ENCODE data around the gene TBX4. TPM values are rescaled to one million over a fixed set of nuclear protein-coding genes. Genes with fewer than 3 reads are reported as not detected.

The TBX4 gene
- total and polyA plus RNA-seq, 4 donors, result not detected

GRCh38 chr17:61464130-61464842 is 12.1 kb downstream of the TBX4 start (continued):
- no peak for TF ChIP-seq EGR1 (IDR thresholded peaks at IDR 0.05; ENCODE audit: low read depth in 2 of 2)

DNA sequence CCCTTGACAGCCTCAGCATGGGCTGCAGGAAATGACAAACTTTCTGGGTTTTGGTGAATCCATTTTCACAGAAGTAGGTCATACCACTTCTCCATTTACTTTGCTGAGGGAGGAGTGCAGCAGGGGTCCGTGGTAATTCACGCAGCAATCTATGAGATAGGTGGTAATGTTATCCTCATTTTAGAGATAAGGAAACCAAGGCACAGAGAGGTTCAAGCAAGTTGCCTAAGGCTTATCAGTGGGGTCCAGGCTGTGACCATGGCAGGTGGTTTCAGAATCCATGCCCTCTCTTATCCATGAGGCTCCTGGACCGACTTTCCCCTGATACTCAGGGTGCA is 12.6 kb downstream of the TBX4 start:
- Histone ChIP-seq H3K4me3 (ENCODE audit: low read depth in 1 of 3, low read length in 3 of 3) (no peak overlapping the region), H3K4me1 (ENCODE audit: control insufficient read depth in 4 of 4, insufficient read depth in 4 of 4, low read length in 3 of 4) (peaks cover 0 to 6% (median 2%) of the 10 kb centered on the region in 4 donors), H3K9me3 (ENCODE audit: control insufficient read depth in 4 of 4, low read length in 3 of 4) (peaks cover 0 to 4% (median 2%) of the 10 kb centered on the region in 4 donors), H3K27ac (ENCODE audit: low read depth in 1 of 2, low read length in 2 of 2) (no peak overlapping the region), H3K9ac (ENCODE audit: low read depth in 1 of 2, low read length in 2 of 2) (no peak overlapping the region), H3K36me3 (ENCODE audit: control insufficient read depth in 4 of 4, insufficient read depth in 3 of 4, low read depth in 1 of 4, low read length in 3 of 4) (no peaks in the 10 kb centered on the region), H3K27me3 (ENCODE audit: control insufficient read depth in 4 of 4, insufficient read depth in 4 of 4, low read length in 3 of 4) (peaks cover 0 to 13% (median 7%) of the 10 kb centered on the region in 4 donors)
- 72% methylated on average over 3 of the region's 3 CpGs for WGBS
- DNase-seq (ENCODE audit: low spot score), result no peak
- TF ChIP-seq FOXA2 (IDR thresholded peaks at IDR 0.05) (no peak), HNF4G (IDR thresholded peaks at IDR 0.05) (no peak), TAF1 (conservative IDR thresholded peaks at IDR 0.05) (no peak), GABPA (IDR thresholded peaks at IDR 0.05 in 1 of 2, conservative IDR thresholded peaks at IDR 0.05 in 1 of 2) (no peak), RAD21 (IDR thresholded peaks at IDR 0.05) (no peak), YY1 (IDR thresholded peaks at IDR 0.05) (no peak), RXRA (IDR thresholded peaks at IDR 0.05) (no peak), SP1 (IDR thresholded peaks at IDR 0.05) (no peak)
- TF ChIP-seq, protein P1, sequence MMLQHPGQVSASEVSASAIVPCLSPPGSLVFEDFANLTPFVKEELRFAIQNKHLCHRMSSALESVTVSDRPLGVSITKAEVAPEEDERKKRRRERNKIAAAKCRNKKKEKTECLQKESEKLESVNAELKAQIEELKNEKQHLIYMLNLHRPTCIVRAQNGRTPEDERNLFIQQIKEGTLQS (IDR thresholded peaks at IDR 0.05), result no peak
- TF ChIP-seq, protein P2, sequence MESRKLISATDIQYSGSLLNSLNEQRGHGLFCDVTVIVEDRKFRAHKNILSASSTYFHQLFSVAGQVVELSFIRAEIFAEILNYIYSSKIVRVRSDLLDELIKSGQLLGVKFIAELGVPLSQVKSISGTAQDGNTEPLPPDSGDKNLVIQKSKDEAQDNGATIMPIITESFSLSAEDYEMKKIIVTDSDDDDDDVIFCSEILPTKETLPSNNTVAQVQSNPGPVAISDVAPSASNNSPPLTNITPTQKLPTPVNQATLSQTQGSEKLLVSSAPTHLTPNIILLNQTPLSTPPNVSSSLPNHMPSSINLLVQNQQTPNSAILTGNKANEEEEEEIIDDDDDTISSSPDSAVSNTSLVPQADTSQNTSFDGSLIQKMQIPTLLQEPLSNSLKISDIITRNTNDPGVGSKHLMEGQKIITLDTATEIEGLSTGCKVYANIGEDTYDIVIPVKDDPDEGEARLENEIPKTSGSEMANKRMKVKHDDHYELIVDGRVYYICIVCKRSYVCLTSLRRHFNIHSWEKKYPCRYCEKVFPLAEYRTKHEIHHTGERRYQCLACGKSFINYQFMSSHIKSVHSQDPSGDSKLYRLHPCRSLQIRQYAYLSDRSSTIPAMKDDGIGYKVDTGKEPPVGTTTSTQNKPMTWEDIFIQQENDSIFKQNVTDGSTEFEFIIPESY (IDR thresholded peaks at IDR 0.05), result no peak

GRCh38 chr17:61465550-61466237 is 13.5 kb downstream of the TBX4 start:
- WGBS, result 64% methylated on average over 17 of the region's 17 CpGs
- TF ChIP-seq, protein P1 (IDR thresholded peaks at IDR 0.05), result no peak
- TF ChIP-seq EGR1 (IDR thresholded peaks at IDR 0.05; ENCODE audit: low read depth in 2 of 2) (no peak), RAD21 (IDR thresholded peaks at IDR 0.05) (no peak), FOXA2 (IDR thresholded peaks at IDR 0.05) (no peak), NR2F2 (IDR thresholded peaks at IDR 0.05) (no peak), GABPA (IDR thresholded peaks at IDR 0.05 in 1 of 2, conservative IDR thresholded peaks at IDR 0.05 in 1 of 2) (no peak)
- no peak for DNase-seq (ENCODE audit: low spot score)
- Histone ChIP-seq H3K27me3 (ENCODE audit: control insufficient read depth in 4 of 4, insufficient read depth in 4 of 4, low read length in 3 of 4) (peaks cover 0 to 12% (median 3%) of the 10 kb centered on the region in 4 donors), H3K4me3 (ENCODE audit: low read depth in 1 of 3, low read length in 3 of 3) (no peak overlapping the region), H3K27ac (ENCODE audit: low read depth in 1 of 2, low read length in 2 of 2) (no peak overlapping the region), H3K36me3 (ENCODE audit: control insufficient read depth in 4 of 4, insufficient read depth in 3 of 4, low read depth in 1 of 4, low read length in 3 of 4) (no peaks in the 10 kb centered on the region), H3K4me1 (ENCODE audit: control insufficient read depth in 4 of 4, insufficient read depth in 4 of 4, low read length in 3 of 4) (peaks cover 0 to 6% (median 2%) of the 10 kb centered on the region in 4 donors), H3K9me3 (ENCODE audit: control insufficient read depth in 4 of 4, low read length in 3 of 4) (no peaks in the 10 kb centered on the region), H3K9ac (ENCODE audit: low read depth in 1 of 2, low read length in 2 of 2) (no peak overlapping the region)

DNA sequence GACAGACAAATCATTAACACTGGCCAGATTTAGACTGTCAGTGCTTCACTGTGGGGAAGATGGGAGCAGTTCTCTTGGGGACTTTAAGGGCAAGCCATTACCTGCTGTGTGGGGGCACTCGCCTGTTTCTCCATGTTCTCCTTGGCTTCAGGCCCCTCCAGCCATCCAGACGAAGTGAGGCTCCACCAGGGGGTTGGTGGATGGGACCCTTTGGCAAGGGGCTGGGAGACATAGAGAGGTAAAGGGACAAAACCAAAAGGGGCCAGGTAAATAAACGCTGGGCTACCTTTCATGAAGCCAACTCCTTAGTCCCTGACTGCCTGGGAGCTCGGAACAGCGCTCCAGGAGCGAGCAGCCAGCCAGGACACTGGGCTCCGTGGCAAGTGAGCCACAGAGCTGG is 14.0 kb downstream of the TBX4 start:
- H3K27ac ChIP-seq (ENCODE audit: low read depth in 1 of 2, low read length in 2 of 2), result no peak overlapping the region
- 80% methylated on average over 7 of the region's 7 CpGs for WGBS
- no peaks in the 10 kb centered on the region for H3K9me3 ChIP-seq (ENCODE audit: control insufficient read depth in 4 of 4, low read length in 3 of 4)
- H3K36me3 ChIP-seq (ENCODE audit: control insufficient read depth in 4 of 4, insufficient read depth in 3 of 4, low read depth in 1 of 4, low read length in 3 of 4), result no peaks in the 10 kb centered on the region
- no peak overlapping the region for H3K4me3 ChIP-seq (ENCODE audit: low read depth in 1 of 3, low read length in 3 of 3)
- no peak for DNase-seq (ENCODE audit: low spot score)
- H3K4me1 ChIP-seq (ENCODE audit: control insufficient read depth in 4 of 4, insufficient read depth in 4 of 4, low read length in 3 of 4), result peaks cover 0 to 6% (median 2%) of the 10 kb centered on the region in 4 donors
- H3K27me3 ChIP-seq (ENCODE audit: control insufficient read depth in 4 of 4, insufficient read depth in 4 of 4, low read length in 3 of 4), result peaks cover 0 to 7% (median 3%) of the 10 kb centered on the region in 4 donors
- no peak overlapping the region for H3K9ac ChIP-seq (ENCODE audit: low read depth in 1 of 2, low read length in 2 of 2)
- TF ChIP-seq, protein P1 (IDR thresholded peaks at IDR 0.05), result no peak
- TF ChIP-seq YY1 (IDR thresholded peaks at IDR 0.05), result no peak
- no peak for TF ChIP-seq NR2F2 (IDR thresholded peaks at IDR 0.05)
- no peak for TF ChIP-seq FOXA2 (IDR thresholded peaks at IDR 0.05)
- TF ChIP-seq EGR1 (IDR thresholded peaks at IDR 0.05; ENCODE audit: low read depth in 2 of 2), result no peak
- TF ChIP-seq RAD21 (IDR thresholded peaks at IDR 0.05), result no peak
- TF ChIP-seq HNF4A (conservative IDR thresholded peaks at IDR 0.05), result no peak
- no peak for TF ChIP-seq SP1 (IDR thresholded peaks at IDR 0.05)
- TF ChIP-seq, protein P3, sequence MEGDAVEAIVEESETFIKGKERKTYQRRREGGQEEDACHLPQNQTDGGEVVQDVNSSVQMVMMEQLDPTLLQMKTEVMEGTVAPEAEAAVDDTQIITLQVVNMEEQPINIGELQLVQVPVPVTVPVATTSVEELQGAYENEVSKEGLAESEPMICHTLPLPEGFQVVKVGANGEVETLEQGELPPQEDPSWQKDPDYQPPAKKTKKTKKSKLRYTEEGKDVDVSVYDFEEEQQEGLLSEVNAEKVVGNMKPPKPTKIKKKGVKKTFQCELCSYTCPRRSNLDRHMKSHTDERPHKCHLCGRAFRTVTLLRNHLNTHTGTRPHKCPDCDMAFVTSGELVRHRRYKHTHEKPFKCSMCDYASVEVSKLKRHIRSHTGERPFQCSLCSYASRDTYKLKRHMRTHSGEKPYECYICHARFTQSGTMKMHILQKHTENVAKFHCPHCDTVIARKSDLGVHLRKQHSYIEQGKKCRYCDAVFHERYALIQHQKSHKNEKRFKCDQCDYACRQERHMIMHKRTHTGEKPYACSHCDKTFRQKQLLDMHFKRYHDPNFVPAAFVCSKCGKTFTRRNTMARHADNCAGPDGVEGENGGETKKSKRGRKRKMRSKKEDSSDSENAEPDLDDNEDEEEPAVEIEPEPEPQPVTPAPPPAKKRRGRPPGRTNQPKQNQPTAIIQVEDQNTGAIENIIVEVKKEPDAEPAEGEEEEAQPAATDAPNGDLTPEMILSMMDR (IDR thresholded peaks at IDR 0.05; ENCODE audit: low read depth, low read length, missing input control), result no peak
- TF ChIP-seq JUND (IDR thresholded peaks at IDR 0.05), result no peak
- no peak for TF ChIP-seq HNF4G (IDR thresholded peaks at IDR 0.05)
- TF ChIP-seq RXRA (IDR thresholded peaks at IDR 0.05), result no peak
- TF ChIP-seq, protein P2 (IDR thresholded peaks at IDR 0.05), result no peak

Data from liver (tissue), 9 donors.